IPS-NIHi7 (cell line): ENCODE results near the gene KLHL34.

Experiments
- DNase-seq: peaks from one replicate; pipeline ENCODE4 v3.0.0; 2012; ENCODE audit warnings: mixed read lengths; ENCODE audit errors: extremely low spot score

KLHL34 gene

DNA sequence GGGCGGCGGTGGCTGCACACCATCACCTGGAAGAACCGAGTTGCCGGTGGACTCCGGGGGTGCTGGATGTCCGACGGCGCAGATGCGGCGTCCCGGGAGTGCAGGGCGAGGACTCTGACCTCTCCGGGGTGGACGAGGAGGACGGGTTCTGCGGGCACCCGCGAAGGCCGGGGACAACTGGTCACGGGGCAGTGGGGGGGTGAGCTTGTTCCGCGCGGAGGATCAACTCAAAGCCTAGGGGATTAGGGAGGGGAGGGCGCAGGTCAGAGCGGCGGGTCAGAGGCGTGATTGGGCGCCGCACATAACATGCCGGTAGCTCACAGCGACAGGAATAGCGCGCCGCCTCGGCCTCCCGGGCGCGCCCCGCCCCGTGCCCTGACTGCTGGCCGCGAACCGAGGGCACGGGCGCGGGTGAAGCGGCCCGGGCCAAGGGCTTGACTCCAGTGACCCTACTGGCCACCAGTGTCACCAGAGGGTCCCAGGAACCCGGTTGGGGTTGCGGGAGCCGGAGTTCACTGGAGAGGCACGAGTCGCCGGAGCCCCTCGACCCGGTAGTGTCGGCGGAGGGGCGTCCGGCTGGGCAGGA, at the start of gene KLHL34:
KLHL34 (minus strand) TSS at position 179 of the 586 bp plus-strand sequence. CDS start 542 bp downstream, outside the sequence.
- DNase-seq: peak; percentile 24

DNA sequence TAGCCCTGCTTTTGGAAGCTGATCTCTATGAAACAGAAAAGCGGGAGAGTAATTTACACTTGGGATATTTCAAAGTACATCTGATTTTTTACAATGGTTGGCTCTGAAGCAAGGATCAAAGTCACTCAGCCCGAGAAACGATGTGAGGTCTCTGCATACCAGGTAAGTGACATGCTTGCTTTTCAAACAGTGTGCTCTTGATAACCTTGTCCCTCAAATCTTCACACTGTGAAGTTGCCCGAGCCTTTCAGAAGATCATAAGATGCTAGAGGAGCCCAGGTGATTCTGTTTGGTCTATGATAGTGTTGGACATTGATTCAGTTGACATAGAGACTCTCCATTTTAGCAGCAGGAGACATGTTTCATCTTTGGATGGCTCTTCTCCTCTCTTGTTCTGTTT, 47.1 kb upstream of the KLHL34 start:
- no peak for DNase-seq

DNA sequence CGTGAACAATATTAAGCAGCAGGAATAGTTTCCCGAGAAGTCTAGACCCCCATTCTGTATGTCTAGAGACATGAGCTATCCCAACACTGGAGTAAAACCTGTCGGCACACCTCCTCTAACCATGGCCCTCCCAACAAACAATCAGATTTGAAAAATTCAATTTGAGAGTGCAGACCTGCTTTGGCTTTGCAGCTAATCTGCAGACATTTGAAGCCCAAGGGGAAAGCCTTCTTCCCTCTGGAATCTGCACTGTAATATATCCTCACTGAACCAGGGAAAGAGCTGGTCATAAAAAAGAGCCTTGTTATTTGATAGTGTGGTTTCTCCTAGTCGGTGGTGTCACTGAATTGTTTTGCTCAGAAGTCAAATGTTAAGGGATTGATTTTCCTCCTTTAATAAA, 44.6 kb upstream of the KLHL34 start:
- no peak for DNase-seq

GRCh38 chrX:21700967-21701366, 42.8 kb upstream of the KLHL34 start:
- DNase-seq: no peak

DNA sequence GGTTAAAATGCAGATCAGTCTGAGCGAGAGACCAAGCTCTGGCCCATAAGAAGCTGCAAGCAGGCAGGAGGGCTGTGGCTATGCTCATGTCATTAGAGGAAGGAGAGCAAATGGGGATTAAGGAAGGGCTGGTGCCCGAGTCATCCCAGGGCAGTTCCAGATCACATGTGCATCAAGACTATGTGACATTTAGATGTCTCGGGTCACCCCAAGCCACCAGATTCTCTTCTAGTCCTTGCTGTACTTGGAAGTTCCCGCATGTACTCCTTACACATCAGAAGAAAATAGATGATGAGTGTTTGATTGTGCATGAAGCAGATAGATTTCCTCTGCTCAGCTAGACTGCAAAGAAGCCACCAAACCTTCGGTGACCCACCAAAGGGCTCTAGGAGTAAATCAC, 42.1 kb upstream of the KLHL34 start:
- no peak for DNase-seq

DNA sequence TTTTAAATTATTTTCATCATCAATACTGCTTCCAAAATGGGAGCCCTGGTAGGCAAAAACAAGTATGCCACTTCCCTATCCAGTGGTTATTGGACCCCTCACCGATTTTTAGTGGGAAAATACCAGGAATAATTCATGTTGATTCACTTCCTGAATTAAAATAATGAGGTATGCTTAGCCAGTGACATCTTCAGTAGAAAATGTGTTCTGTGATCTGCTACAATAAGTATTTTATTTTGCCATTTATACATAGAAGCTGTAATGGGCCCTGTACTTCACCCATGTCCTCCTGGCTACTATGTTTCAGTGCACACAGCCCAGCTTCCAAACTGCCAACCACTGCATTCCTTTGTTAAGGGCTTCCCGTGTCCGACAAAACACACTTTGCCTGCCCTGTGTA, 41.0 kb upstream of the KLHL34 start:
- no peak for DNase-seq

DNA sequence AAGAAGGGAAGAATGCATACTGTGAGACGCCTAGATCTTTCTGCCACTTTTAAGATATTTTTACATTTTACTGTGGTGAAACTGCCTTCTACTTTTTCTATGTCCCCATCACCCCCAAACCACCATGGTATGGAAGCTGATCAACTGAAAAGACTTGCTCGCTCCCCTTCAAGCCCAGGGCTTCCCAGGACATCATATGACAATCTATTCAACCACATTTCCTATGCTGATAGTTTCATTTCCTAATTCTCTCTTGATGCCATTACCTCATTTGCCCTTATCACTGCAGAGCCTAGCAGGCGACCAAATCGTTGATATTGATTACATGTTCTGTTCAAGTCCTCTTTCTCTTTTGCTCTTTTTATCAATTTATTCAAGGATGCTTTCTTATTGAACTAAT, 40.1 kb upstream of the KLHL34 start:
- DNase-seq: no peak

- DNase-seq: no peak
Measured at GRCh38 chrX:21691512-21692018, 33.4 kb upstream of the KLHL34 start.

DNA sequence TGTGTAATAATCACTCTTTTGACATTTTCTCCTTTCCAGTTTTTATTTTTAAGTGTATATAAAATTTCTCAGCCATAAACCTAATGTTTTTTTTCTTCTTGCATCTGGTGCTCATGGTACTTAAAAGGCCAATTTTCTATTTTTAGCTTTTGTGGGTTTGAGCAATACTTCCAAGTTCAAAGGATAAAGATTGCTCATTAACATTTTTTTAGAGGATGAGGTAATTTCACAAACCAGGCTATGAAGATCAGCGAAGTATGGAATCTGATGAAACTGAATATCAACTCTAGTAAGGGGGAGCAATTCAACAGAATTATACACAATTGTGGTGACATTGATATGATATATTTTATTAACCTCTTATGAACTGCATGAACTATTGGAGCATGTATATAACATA, 25.8 kb upstream of the KLHL34 start:
- DNase-seq: no peak

GRCh38 chrX:21678048-21678612, 20.0 kb upstream of the KLHL34 start:
- no peak for DNase-seq

DNA sequence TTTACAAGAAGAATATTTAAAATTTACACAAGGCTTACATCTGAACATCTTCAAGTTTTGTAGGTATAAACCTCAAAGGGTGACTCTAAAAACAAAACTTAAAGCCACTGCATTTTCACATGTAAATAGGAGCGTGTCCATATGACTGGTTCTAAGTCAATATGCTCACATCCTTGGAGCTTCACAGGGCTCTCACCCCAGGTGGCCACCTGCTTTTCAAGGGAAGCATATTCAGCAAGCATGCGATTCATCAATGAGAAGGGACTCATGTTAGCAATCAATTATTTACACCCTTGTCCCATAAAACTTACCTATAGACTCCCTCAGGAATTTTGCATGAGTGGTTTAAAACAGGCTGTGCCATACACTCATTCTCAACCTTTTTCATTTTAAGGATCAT, 17.8 kb upstream of the KLHL34 start:
- DNase-seq: no peak

- DNase-seq: no peak
Measured at GRCh38 chrX:21674430-21675186, 16.5 kb upstream of the KLHL34 start.

GRCh38 chrX:21666679-21667078, 8.5 kb upstream of the KLHL34 start:
- no peak for DNase-seq

GRCh38 chrX:21666252-21666651, 8.1 kb upstream of the KLHL34 start:
- no peak for DNase-seq

DNA sequence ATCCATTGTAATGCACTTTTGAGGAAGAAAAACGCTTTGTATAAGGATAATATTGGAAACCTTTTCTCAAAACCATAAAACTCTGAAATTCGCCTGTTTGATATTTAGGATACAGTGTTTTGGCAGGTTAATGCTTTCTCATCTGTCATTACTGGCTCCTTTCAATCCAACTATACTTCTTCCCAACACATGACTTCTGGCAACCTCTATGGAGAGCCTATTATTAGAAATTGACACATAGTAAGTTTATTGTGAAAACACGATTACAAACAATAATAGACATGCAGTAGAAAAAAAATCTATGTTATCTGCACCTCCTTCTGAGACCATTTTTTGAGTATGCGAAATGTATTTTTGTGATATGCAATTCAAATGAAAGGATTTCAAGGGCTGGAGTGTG, 4.6 kb upstream of the KLHL34 start:
- DNase-seq: no peak

DNA sequence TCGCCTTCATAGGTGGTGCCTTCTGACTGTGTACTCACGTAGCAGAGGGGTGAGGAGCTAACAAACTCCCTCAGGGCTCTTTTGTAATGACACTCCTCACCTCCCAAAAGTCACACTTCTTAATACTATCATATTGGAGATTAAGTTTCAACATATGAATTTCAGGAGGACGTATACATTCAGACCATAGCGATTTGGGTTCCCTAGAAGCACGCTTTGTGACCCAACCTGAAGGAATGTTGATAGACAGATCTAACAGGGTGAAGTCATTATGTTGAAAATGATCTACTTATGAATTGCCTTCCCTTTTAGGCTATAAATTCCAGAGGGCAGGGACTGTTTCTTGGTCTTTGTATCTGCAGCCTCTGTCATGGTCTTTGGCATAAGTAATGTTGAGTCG, 3.2 kb upstream of the KLHL34 start:
- DNase-seq: no peak

DNA sequence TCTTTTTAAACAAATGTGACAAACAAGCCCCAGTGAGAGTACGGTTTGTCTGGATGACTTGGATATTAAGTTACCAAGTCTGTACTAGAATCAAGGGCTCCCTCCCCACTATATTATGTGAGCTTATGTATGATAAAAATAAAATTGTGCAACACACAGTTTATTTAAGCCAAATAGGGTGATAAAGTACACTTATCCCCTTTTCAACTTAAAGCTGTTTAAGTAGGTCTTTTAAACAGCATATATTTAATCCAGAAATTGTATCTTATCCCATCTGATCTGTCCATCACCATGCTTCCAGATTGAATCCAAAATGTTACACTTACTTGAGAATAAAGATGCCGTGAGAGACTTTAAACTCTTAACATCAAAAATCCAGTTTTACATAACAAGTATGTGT, 2.0 kb upstream of the KLHL34 start:
- no peak for DNase-seq

- DNase-seq: no peak
Measured at GRCh38 chrX:21659320-21659719, 1.2 kb upstream of the KLHL34 start.

DNA sequence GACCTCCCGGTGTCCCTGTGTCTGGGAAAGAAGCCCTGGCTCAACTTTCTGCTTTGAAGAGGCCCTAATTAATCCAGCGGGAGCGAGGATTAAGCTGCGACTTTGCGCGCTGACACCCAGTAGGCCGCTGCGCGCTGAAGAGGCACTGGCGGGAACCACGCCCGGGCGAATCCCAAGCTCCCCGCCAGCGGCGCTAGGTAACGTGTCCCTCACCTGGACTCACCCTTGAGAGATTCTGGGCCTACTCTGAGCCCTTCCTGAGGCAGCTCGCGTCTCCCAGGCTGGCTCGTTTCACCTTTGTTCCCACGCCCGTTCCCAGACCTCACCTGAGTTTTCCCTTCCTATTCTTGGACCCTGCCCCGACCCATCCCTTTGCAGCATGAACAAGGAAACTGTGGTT, 616 bp upstream of the KLHL34 start:
- DNase-seq: peak; percentile 61

- no peak for DNase-seq
Measured at GRCh38 chrX:21657318-21658151, 595 bp downstream of the KLHL34 start.

DNA sequence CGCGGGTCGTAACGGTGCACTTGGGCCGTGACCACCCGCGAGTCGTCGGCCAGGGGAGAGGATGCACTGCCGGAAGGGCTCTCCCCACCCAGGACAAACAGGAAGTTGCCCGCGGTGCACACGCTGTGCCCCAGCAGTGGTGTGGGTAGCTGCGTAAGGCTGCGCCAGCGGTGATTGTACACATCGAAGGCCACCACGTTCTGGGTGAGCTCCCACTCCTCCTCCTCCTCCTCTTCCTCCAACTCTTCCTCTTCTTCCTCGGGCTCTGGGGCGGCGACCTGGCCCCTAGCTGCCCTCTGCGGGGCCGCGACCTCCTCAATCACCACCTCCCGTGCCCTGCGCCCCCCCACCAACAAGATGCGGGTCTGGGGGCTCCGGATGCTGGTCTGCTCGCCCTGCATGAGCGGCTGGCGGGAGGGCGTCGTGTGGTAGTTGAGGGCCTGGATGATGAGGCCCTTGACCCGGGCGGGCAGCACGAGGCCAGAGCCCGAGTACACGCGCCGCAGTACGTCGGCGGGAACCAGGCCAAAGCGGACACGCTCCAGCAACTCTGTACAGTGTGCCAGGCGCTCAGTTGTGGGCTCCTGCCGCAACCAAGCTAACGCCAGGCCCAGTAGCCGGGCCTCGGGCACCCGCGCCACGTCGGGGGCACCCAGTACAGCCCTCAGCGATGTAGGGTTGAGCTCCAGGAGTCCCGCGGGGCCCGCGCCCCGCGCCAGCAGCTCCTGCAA, 1.4 kb downstream of the KLHL34 start:
- no peak for DNase-seq
